GM18517 (cell line): ENCODE measurements around the gene SHC2.

Source experiments
- ATAC-seq: cut with Tn5 transposase; IDR thresholded peaks from one replicate; pipeline ENCODE4 v1.9.1; 2021; ENCODE audit warnings: mild to moderate bottlenecking, moderate library complexity; ENCODE audit not compliant: unreplicated experiment

SHC2 gene, protein sequence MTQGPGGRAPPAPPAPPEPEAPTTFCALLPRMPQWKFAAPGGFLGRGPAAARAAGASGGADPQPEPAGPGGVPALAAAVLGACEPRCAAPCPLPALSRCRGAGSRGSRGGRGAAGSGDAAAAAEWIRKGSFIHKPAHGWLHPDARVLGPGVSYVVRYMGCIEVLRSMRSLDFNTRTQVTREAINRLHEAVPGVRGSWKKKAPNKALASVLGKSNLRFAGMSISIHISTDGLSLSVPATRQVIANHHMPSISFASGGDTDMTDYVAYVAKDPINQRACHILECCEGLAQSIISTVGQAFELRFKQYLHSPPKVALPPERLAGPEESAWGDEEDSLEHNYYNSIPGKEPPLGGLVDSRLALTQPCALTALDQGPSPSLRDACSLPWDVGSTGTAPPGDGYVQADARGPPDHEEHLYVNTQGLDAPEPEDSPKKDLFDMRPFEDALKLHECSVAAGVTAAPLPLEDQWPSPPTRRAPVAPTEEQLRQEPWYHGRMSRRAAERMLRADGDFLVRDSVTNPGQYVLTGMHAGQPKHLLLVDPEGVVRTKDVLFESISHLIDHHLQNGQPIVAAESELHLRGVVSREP

GRCh38 chr19:460877-461720 lies at the start of gene SHC2:
Gene SHC2 (minus strand): TSS chr19:461033. CDS start chr19:460996, 37 bp downstream.
- ATAC-seq = no peak

GRCh38 chr19:508204-509150 lies 47.6 kb upstream of the SHC2 start:
- ATAC-seq = no peak

DNA sequence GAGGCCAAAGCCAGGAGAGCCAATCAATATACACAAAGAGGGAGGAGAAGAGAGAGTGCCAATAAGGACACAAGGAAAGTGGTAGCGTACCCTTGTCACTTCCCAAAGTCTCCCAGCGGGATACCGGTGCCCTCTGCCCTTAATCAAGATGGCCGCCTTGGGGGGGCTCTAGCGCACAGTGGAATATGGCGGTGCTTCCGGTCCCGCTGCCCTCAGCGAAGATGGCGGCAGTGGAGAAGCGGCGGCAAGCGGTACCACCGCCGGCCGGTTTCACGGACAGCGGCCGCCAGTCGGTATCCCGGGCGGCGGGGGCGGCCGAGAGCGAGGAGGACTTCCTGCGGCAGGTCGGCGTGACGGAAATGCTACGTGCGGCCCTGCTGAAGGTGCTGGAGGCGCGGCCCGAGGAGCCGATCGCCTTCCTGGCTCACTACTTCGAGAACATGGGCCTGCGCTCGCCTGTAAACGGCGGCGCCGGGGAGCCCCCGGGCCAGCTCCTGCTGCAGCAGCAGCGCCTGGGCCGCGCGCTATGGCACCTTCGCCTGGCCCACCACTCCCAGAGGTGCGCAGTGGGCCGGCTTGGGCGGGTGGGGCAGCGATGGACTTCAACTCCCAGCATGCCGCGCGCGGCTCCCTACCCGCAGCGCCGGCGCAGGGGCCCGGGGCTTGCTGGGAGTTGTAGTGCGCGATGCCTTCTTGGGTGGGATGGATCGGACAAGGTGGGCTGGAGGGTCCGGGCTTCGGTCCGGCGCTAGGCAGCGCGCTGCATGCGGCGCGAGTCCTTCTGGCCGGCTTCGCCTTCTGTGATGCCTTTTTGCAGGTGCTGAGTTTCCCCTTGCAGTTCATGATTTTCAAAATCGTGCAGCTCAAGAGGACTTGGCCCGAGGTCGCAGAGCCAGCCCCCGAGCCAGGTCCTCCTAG lies 46.7 kb upstream of the SHC2 start, which contains the start of gene TPGS1:
Gene TPGS1 (plus strand): TSS at position 212 of the 918 bp plus-strand sequence. CDS start 10 bp downstream, at position 222.
- ATAC-seq = peak; percentile 49

DNA sequence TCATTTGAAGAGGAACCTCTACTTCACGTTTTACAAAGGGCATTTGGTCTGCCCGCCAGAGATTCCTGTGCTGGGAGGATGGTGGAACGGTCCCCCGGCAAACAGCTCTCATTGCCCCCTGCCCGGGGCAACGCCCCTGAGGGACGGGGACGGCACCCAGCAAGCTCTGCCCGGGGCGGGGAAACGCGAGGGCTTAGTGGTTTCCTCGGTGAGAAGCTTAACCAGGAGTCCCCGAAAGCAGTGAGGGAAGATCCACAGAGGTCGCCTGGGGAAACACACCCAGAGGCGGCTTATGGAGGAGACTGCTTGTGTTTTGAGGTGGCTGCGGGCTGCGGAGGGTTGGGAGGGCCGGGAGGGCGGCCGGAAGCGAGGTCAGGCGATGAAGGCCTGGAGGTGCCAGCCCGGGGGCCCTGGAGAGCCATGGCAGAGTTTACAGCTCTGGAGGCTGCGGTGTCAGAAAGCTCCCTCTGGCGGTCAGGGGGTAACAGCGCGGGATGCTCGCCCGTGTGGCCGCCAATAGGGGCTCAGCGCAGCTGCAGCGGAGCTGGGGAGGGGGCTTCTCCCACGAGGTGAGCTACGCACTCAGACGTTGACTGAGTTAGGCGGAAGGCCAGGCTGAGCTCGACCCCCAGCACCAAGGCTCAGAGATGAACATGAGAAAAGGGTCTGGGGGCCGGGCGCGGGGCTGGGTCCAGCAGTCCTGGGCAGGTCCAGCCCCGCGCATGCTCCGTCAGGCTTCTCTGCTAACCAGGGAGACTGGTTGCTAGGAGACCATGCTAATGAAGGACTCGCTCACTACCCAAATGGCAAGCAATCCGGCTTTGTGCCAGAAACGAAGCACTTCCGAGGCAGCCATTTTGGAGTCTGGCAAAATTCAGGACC lies 45.8 kb upstream of the SHC2 start:
- peak; percentile 54 for ATAC-seq

DNA sequence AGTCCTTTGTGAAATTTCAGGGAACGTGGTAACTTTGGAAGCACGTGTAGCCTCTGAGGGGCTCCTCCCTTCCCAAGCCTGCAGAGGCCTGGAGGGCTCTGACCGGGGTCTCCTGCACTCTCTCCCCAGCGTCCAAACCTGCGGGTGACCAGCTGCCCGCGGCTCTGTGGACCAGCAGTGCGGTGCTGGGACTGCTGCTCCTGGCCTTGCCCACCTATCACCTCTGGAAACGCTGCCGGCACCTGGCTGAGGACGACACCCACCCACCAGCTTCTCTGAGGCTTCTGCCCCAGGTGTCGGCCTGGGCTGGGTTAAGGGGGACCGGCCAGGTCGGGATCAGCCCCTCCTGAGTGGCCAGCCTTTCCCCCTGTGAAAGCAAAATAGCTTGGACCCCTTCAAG lies 43.8 kb upstream of the SHC2 start:
- ATAC-seq = no peak

- no peak for ATAC-seq
Observed at GRCh38 chr19:501646-502045, 40.8 kb upstream of the SHC2 start.

GRCh38 chr19:498977-499623 lies 38.3 kb upstream of the SHC2 start:
- no peak for ATAC-seq

- no peak for ATAC-seq
Observed at GRCh38 chr19:498511-498891, 37.7 kb upstream of the SHC2 start.

DNA sequence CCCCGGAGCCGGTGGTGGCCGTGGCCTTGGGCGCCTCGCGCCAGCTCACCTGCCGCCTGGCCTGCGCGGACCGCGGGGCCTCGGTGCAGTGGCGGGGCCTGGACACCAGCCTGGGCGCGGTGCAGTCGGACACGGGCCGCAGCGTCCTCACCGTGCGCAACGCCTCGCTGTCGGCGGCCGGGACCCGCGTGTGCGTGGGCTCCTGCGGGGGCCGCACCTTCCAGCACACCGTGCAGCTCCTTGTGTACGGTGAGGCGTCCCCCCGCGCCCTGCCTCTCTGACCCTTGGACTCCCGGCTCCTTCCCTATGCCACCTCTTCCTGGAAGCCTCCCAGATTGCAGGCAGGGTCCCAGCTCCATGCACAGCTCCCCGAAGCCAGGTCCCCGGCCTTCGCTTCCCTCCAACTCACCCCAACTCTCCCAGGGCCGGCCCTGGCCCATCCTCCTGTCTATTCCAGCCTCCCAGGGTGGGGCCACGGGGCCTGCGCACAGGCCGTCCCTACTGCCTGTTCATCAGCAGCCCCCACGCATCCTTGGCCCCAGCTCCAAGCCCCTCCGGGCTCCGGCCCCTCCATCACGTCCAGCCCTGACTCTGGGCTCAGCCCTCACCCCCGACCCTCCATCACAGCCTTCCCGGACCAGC lies 37.2 kb upstream of the SHC2 start:
- ATAC-seq = no peak

- ATAC-seq = no peak
Observed at GRCh38 chr19:497491-497868, 36.6 kb upstream of the SHC2 start.

DNA sequence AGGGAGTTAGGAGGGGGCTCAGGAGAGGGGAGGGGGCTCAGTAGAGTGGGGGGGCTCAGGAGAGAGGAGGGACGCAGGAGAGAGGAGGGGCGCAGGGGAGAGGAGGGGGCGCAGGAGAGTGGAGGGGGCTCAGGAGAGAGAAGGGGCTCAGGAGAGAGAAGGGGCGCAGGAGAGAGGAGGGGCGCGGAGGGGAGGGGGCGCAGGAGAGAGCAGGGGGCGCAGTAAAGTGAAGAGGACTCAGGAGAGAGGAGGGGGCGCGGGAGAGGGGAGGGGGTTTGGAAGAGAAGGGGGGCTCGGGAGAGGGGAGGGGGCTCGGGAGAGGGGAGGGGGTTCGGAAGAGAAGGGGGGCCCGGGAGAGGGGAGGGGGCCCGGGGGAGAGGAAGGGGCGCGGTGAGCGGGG lies 36.2 kb upstream of the SHC2 start:
- ATAC-seq = no peak

GRCh38 chr19:496112-496665 lies 35.4 kb upstream of the SHC2 start, which contains the start of gene MADCAM1:
Gene MADCAM1 (plus strand): TSS chr19:496486. CDS start chr19:496500, 14 bp downstream.
- no peak for ATAC-seq

DNA sequence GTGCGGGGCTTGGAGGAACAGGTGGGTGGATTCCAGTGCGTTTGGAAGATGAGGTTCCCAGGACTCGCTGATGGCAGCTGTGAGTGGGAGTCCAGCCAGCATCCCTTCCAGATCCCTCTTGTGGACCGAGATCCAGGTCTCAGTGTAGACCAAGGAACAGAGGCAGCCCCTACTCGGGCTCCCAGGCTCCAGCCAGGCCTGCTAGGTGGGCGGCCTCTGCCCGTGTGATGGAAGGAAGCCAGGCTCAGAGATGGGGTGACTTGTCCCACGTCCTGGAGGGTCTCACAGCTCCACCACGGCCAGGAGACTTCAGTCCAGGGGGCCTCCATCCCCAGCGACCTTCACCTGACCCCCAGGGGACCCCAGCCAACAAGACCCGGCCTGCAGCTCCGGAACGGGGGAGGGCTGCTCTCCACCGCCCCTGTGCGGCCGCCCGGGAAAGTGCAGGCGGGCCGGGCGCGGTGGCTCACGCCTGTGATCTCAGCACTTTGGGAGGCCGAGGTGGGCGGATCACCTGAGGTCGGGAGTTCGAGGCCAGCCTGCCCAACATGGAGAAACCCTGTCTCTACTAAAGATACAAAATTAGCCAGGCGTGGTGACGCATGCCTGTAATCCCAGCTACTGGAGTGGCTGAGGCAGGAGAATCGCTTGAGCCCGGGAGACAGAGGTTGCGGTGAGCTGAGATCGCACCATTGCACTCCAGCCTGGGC lies 34.7 kb upstream of the SHC2 start:
- ATAC-seq = no peak

GRCh38 chr19:495081-495401 lies 34.2 kb upstream of the SHC2 start:
- no peak for ATAC-seq

- ATAC-seq = no peak
Observed at GRCh38 chr19:494171-495080, 33.6 kb upstream of the SHC2 start.
